Measurements from ENCODE around the gene ETFDH.

Gene ETFDH

DNA sequence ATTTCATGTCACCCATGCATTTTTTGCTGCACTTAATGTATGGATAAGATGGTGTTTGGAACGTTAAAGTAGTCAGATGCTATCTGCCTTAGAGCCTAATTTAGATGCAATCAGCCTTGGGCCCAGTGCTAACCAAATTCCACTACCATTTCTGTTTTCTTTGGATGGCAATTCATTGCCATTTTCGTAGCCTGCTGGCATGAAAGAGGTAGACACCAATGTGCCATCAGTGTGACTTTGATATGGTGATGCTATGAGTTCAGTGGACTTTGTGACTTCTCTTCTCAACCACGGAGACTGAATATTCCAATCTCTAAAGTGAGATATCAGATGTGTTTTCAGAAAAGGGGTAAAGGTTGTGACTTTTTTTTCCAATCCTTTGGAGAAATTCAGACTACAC lies 1.5 kb downstream of the ETFDH start:
- TF ChIP-seq, protein P1, sequence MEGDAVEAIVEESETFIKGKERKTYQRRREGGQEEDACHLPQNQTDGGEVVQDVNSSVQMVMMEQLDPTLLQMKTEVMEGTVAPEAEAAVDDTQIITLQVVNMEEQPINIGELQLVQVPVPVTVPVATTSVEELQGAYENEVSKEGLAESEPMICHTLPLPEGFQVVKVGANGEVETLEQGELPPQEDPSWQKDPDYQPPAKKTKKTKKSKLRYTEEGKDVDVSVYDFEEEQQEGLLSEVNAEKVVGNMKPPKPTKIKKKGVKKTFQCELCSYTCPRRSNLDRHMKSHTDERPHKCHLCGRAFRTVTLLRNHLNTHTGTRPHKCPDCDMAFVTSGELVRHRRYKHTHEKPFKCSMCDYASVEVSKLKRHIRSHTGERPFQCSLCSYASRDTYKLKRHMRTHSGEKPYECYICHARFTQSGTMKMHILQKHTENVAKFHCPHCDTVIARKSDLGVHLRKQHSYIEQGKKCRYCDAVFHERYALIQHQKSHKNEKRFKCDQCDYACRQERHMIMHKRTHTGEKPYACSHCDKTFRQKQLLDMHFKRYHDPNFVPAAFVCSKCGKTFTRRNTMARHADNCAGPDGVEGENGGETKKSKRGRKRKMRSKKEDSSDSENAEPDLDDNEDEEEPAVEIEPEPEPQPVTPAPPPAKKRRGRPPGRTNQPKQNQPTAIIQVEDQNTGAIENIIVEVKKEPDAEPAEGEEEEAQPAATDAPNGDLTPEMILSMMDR (IDR thresholded peaks at IDR 0.05; ENCODE audit: low read depth, low read length) = no peak
- no peak overlapping the region for H3K4me3 ChIP-seq (ENCODE audit: low read depth, low read length)
- DNase-seq (ENCODE audit: low read depth, low spot score) = no peak
- in situ Hi-C loops (cut with HindIII; ENCODE audit: low sequenced_read_pairs) = no loop called here

DNA sequence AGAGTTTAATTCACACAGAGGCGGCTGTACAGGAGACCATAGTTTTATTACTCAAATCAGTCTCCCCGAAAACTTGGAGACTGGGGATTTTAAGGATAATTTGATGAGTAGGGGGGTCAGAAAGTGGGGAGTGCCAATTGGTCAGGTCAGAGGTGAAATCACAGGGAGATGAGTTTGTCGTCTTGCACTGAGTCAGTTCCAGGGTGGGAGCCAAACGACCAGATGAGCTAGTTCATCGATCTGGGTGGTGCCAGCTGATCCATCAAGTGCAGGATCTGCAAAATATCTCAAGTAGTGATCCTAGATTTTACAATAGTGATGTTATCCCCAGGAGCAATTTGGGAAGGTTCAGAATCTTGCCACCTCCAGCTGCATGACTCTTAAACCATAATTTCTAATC lies 4.0 kb downstream of the ETFDH start:
- TF ChIP-seq, protein P1 (IDR thresholded peaks at IDR 0.05; ENCODE audit: low read depth, low read length) = no peak
- in situ Hi-C loops (cut with HindIII; ENCODE audit: low sequenced_read_pairs) = no loop called here
- no peak overlapping the region for H3K4me3 ChIP-seq (ENCODE audit: low read depth, low read length)
- no peak for DNase-seq (ENCODE audit: low read depth, low spot score)

DNA sequence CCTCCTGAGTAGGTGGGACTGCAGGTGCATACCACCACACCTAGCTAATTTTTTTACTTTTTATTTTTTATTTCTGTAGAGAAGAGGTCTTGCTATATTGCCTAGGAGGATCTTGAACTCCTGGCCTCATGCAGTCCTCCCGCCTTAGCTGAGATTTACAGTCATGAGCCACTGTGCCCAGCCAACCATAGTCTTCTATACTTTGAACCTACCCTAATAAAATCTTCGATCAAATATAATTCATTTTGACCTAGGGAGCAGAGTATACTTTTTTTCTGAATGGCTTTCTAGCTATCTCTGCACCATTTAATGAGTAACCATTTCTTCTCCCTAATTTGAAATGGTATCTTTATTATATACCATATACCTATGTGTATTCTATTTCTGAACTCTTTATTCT lies 6.7 kb downstream of the ETFDH start:
- TF ChIP-seq, protein P1 (IDR thresholded peaks at IDR 0.05; ENCODE audit: low read depth, low read length) = no peak
- no peak overlapping the region for H3K4me3 ChIP-seq (ENCODE audit: low read depth, low read length)
- DNase-seq (ENCODE audit: low read depth, low spot score) = no peak
- in situ Hi-C loops (cut with HindIII; ENCODE audit: low sequenced_read_pairs) = no loop called here

DNA sequence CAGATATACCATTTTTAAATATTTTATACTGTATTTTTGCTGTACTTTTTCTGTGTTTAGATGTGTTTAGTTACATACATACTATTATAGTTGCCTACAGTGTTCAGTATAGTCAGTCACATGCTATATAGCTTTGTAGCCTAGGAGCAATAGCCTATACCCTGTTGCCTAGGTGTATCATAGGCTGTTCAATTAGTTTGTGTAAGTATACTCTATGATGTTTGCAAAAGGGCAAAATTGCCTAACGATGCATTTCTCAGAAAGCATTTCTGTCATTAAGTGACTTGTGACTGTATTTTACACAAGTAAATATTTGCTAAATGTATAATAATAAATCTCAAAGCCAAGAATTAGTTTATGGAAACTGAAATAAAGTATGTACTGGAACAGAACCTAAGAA lies 9.5 kb downstream of the ETFDH start:
- DNase-seq (ENCODE audit: low read depth, low spot score) = no peak
- in situ Hi-C loops (cut with HindIII; ENCODE audit: low sequenced_read_pairs) = no loop called here
- H3K4me3 ChIP-seq (ENCODE audit: low read depth, low read length) = no peak overlapping the region
- TF ChIP-seq, protein P1 (IDR thresholded peaks at IDR 0.05; ENCODE audit: low read depth, low read length) = no peak

DNA sequence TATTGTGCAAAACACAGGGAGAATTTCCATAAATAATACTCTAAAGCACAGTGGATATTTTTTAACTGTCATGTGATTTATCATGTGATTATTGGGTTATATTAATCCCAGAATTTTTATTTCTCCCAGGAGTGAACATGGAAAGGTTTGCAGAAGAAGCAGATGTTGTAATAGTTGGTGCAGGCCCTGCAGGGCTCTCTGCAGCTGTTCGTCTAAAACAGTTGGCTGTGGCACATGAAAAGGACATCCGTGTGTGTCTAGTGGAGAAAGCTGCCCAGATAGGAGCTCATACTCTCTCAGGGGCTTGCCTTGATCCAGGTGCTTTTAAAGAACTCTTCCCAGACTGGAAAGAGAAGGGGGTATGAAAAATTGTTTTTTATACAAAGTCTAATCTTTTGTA lies 10.0 kb downstream of the ETFDH start:
- H3K4me3 ChIP-seq (ENCODE audit: low read depth, low read length) = no peak overlapping the region
- no peak for DNase-seq (ENCODE audit: low read depth, low spot score)
- TF ChIP-seq, protein P1 (IDR thresholded peaks at IDR 0.05; ENCODE audit: low read depth, low read length) = no peak
- in situ Hi-C loops (cut with HindIII; ENCODE audit: low sequenced_read_pairs) = no loop called here

DNA sequence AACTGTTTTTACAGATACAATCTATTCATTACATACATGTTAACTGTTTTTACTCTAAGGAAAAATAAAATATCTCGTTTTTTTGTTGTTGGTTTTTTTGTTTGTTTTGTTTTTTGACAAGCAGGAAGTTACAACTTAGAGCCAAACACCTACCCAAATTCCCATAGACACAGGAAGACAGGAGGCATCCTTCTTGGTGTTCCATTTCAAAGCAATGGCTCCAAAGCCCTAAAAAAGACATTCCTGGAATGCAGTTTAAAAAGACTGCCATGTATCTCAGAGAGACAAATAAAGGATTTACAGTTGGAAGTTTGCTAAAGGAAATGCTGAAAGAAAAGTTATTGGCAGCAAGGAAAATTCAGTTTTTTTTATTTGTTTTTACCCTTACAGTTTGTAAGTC lies 16.7 kb downstream of the ETFDH start:
- no peak overlapping the region for H3K4me3 ChIP-seq (ENCODE audit: low read depth, low read length)
- TF ChIP-seq, protein P1 (IDR thresholded peaks at IDR 0.05; ENCODE audit: low read depth, low read length) = no peak
- no peak for DNase-seq (ENCODE audit: low read depth, low spot score)
- in situ Hi-C loops (cut with HindIII; ENCODE audit: low sequenced_read_pairs) = no loop called here

DNA sequence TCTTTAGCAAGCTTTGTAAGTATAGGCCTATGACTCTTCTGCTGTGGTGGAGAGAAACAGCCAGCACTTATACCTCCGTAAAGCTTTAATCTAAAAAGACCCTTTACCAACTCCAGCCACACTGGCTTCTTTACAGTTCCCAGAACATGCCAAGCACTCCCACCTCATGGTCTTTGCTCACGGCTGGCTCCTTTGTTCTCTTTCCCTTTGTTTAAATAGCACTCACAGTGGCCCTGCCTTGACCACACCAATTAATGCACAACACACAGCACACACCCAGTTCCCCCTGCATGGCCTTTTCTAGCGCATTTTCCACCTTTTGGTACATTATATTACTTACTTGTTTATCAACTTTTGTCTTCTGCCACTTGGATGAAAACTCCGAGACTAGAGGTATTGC lies 32.2 kb downstream of the ETFDH start:
- TF ChIP-seq, protein P1 (IDR thresholded peaks at IDR 0.05; ENCODE audit: low read depth, low read length) = no peak
- in situ Hi-C loops (cut with HindIII; ENCODE audit: low sequenced_read_pairs) = no loop called here
- DNase-seq (ENCODE audit: low read depth, low spot score) = no peak
- no peak overlapping the region for H3K4me3 ChIP-seq (ENCODE audit: low read depth, low read length)

Measured in astrocyte of the spinal cord (primary cell).